NCI-H2171 (cell line): ENCODE measurements around the gene FOXC1.

Source experiments
- DNase-seq: peaks from one replicate; lab custom pipeline; 2025; lab: John Stamatoyannopoulos, UW

Gene FOXC1

DNA sequence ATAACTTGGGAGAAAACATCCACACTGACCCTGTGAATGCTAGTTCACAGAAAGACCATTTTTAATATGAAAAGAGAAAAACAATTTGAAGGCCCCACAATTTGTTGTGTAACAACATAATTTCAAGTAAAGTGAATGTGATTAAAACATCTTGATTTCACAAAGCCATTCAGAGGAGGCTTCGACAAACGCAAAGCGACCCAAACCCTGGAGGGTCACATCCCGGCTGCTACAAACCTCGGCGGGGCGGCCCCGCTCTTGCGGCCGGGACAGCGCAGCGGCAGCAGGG, 14.0 kb downstream of the FOXC1 start:
- no peak for DNase-seq

DNA sequence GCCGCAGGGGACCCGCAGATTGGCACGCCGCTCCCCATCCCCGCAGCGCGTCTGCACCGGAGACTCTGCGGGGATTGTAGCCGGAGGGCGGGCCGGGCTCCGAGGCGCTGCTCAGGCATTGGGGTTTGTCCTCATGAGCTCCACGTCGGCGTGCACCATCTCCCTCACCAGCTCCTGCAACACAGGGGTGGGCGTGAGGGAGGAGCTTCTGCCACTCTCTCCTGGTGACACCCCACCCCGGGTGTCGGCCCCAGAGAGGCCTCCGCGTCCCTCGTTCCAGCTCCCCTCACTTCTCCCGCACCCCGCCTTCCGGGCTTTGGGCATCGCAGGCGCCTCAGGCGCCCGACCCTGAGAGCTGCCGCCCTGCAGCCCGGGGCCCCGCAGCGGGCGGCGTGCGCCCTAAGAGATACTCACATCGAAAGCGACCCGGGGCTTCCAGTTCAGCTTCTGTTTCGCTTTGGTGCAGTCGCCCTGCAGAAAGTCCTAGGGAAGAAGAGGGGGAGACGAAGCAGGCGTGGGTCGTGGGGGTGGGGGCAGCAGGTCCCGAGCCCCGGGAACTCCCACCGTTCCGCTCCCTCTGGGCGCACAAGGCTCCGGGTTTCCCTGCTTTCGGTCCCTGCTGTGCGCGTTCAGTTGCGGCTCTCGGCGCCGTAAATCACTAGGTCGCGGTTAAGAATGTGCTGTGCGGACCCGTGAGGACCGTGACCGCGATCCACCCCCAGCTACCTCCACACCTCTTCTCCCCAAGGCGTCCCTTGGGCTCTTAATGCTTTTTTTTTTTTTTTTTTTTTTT, 14.5 kb downstream of the FOXC1 start:
- no peak for DNase-seq

DNA sequence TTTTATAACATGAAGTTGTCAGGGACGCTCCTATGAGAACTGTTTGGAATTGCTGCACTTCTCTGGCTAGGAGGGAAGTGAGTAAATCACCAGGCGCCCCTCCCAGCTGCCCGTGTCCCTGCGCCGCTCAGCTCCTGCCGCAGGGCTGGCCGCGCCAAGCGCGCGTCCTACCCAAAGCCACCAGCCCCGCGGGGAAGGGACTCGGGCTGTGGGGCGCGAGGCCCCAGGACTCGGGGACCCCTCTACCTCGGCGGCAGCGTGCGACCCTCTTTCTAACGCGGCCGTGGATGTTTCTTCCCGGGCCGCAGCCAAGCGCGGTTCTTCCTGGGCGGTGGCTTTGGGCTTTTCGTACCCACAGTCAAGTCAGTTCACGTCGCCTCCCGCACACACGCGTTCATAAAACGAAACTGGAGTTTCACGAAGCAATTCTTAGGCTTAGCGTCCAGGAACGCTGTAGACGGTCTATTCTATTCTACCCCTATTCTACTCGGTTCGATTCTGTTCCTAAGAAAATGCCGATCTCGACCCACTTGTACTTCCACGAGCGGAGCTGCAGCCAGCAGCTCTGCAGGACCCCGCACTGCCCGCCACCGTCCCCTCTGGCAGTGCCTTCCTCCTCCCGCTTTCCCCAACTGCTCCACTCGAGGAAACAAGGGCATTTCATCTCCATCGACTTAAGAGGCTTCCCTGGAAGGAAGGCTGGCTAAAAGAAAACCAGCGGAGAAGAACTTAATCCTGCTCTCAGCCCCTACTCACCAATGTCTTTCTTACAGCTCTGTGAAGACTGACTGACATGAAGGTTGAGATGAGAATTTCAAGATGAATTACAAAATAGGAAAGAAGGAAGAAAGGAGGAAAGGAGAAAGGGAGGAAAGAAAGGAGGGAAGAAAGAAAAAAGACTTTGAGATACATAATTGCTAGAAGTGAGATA, 15.4 kb downstream of the FOXC1 start:
- DNase-seq = no peak

DNA sequence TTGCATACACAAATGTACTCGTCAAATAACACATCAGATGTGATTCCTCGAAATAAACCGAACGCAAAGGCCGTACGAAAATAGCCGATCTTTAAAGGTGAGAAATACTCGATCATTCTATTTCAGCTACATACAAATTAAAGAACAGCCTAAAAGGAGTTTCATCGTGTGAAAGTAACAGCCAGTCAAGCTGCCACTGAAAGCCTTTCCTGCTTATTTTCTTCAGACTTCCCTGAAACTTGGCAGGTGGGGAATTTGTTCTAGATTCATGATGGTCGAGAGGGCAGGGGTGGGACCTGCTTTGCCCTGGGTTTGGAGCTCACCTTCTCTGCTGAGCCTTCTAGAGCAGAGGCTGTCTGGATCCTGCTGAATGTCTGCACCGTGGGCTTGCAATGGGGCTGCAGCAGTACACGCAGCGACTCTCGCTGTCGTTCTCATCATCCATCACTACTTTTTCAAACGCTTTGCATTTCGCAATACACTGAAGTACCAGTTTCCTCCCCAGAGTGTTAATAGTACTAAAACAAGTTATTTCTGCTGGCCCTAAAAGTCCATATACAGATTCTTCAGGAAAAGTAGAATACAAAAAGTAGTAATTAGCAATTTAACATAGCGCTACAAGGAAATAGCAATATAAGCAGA, 16.2 kb downstream of the FOXC1 start:
- DNase-seq = no peak

DNA sequence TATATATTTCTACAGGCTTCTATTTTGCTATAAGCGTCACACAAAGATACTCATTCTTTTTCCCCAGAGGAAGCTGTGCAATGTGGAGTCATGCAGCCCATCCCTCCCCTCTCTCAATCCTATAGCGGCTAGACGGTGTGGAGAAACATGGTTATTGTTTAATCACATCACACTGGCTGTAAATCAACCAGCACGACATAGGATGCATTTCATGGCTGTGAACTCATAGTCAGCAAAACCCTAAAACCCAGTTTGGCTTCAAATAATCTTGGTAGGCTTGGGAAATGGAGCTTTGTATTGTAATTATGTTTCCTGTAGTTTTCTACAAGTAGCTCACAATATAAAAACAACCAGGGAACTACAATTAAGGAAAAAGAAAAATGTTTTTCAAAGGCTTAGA, 16.8 kb downstream of the FOXC1 start:
- no peak for DNase-seq

DNA sequence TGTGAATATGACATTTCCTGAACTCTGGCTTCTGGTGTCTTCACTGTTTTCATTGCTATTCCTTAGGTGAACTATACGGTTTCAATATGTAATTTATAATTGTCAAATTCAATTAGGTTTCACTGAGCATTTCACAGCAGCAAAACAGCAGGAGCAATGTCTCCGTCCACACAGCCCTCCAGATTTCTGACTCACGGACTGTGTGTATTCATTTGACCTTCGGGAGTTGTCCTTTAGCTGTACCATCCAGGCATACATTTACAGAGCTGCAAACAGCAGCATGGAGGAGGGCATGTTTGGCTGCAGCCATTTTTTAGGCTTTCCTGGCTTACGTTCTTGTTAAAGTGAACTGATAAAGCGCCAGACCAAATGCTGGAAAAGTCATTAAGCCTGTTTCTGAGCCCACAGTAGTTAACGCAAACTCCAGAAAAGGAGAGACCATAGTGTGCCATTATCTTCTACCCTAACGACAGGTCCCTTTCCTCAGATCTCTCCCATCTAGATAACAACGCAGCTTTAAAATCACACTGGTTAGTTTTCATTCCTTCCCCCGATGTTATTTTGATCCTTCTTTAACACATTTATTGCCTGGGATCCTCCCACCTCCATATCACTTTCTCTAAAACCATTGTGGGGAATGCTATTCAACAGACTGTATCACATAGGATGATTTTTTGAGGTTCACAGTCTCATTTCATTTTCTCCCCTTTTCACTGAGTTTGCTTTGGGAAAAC, 18.3 kb downstream of the FOXC1 start:
- no peak for DNase-seq

DNA sequence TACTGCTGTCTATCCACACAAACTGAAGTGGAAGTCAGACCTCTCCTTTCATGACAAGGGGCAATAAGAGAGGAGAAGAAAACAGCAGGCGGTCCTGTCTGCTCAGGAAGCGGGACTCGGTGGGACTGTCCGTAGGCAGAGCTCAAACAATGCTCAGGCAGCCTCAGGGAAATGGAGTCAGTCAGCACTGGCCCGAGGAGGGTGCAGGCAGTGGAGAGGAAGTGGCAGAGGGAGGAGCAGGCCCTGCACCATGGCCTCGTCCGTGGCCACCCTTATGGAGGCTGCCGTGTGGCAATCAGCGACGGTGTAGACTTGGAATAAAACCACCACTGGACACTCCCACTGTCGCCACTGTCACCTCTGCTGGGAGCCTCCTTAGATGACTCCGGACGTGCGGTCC, 19.6 kb downstream of the FOXC1 start:
- DNase-seq = no peak

DNA sequence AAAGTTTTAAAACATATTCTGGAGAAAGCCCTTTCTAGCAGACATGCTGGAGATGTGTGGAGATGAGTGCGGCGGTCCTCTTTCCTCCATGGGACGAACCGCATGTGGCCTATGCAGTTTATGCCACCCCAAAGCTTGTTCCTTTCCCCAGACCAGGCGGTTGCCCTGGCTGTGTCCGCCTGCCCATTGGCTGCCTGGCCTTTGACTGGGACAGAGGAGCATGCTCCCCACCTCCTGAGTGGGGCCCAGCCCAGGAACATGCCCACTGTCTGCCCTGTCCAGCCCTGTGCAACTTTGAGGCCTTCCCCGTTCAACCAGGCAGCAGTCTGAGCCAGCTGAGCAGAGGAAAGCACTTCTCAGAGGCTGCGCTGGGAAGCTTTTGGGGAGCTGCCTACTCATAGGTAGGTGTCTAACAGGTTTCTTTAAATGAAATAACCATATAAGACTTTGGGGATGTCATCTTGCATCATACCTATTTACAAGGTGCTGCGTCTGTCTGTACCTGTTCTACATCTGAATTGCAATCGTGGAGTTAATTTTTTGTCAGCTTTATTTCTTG, 20.6 kb downstream of the FOXC1 start:
- DNase-seq = no peak

DNA sequence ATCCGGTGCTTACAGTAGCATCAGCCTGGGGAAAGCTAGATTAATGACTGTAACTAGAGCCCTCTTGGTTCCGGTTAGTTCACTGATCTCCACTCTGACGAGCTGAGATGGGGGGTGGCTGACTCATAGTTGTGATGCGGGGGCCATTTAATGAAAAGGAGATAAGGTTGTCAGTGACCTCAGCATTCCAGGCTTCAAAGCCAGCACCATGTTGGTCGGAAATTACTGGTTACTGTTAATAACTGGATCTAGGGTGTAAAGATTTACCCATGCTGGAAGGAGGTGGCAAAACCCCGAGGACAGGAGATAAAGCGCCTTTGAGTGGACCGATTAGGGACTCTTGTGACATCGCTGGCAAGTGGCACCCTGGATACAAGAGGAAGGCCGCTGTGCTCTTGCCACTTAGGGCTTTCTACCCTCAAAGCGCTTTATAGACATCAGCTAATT, 21.1 kb downstream of the FOXC1 start:
- DNase-seq = no peak

DNA sequence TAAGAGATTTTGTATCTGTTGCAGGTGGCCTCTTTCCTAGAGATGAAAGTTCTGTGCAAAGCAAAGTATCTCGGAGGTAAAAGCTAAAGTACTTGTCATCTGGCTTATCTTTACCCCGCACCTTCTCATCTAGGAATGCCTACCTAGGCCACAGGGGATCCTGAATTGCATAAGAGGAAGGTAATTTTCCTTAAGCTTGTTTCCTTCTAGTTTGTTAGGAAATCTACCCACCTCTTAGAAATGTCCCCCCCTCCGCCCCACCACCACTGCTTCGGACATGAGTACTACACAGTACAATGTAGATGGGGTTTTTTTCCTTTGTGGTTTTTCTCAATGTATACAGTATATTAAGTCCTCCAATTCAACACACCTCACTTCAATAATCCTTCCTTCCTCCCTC, 21.5 kb downstream of the FOXC1 start:
- no peak for DNase-seq

DNA sequence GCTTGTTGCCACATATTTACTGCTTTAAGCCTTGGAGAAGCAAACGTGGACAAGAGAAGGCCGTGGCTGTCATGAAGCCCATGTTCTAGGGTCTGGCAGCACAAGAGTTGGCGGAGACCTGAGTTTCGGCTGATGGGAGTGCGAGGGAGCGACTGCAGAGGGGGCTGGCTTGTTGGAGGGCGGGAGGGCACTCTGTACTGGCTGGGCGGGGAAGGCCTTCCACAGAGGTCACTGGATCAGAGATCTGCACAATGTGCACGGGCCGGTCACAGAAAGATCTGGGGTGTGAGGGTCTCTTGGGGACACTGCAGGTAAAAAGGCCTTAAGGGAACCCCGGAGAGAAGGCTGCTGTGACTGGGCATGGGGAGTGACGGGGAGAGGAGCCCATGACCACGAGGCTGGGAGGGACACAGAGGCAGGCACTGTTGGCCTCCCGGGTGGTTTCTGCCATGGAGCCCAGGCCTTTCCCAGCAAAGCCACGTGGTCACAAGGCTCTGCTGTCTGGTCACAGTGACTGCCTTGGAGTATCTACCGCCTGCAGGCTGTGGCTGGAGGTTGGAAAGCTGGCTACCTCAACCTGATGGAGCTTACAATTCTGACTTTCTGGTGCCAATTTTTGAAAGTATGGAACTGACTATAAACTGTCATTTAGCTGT, 23.8 kb downstream of the FOXC1 start:
- no peak for DNase-seq

DNA sequence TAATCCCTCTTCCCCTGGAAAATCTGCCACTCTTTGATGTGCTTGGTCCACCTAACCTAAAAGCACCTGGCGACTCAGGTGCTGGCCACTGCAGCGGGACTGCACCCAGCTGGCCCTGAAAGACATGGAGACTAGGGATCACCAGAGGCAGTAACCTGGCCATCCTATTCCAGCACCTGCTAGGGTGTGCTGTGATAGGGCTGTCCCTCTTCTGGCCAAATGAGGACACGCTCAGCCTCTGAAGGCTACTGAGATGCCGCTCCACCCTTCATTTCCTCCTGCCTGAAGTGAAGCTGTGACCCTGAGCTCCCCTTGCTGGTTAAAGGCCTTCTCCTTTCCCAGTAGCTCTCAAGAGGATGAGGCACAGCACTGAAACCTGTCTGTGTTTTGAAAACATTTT, 24.4 kb downstream of the FOXC1 start:
- no peak for DNase-seq

DNA sequence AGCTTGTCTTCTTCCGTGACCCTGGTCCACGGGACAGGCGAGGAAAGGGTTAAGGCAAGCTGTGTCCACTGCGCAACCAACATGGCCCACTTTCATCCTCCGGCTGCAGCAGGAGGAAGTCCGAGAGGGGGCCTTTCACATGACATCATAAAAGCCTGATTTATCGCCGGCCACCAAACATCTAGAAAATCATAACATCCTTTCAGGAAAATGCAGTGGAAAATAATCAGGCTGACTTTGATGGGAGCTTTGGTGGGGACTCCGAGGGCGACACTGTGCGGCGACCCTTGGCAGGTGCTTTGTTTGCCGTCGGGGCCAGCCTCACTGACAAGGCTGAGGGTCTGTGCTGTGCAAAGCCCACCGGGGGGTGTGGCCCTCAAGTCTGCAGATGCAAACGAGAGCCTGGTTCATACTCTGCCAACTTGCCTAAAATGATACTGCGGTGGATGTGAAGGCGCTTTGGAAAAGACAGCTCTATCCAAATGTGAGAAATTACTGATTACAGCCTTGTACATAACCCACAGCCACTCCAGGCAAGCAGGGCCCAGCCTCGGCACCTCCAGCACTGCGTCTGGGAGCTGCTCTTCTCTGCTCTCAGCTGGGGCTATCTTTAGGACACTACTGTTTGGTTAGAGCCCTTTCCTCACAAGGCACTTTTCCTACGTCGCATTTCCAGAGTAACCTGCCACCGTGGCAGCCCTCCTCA, 25.7 kb downstream of the FOXC1 start:
- no peak for DNase-seq

DNA sequence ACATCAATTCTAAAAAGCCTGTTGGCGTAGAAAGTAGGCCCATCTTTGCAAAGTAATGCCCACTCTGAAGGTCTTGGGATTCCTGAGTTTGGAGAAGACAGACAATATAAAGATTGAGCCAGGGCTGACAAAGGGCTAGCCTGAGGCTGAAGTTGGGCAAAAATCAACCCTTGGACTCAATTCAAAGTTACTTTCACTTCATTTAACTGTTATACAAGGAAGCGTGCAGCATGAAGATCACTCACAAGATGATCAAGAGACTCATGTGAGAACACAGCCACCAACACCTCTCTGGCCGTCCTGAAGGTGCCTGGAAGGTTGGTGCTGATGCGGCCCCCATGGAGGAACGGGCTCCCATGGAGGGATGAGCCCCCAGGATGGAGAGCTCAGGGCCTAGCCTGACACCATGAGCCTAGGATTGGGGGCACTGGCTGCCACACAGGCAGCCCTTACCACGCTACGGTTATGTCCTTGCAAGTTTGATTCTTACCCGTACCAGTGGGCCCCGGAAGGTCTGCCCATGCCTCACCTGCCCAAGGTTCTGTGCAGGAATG, 26.6 kb downstream of the FOXC1 start:
- DNase-seq = no peak

DNA sequence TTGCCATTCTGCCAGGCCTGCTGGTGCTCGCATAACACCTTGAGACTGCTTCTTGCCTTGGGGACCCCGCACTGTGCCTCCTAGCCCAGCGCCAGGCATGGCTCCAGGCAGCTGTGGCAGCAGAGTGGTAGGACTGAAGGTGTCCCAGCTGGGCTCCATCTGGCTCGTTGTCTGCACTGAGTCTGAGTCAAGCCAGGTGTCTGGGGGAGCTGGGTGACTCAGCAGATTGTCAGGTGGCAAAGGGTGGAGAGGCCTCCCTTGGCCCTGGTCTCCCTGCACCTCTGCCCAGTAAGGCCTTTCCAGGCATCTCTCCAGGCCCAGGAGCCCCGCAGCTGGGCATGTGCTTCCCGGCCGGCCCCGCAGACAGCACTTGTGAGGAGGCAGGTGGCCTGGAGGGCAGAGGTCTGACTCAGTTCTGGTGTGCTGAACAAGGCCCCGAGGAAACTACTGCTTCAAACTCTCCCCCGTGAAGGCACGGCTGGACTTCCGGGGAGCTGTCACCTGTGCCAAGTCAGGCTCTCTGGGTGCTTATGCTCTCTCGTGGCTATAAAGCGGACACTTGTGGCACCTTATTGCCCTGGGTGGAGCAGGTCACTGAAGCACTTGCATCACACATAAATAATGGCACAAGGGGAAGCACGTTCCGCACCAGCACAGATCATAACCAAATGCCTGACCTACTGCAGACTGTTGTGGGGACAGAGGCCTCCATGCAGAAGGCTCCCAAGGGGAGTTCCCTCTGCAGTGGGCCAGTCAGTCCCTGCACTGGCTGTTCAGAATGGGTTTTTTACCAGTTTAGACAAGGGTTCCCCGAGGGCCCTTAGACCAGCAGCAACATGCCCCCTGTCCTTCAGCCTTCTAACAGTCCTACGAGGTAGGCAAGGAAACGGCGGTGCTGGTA, 27.5 kb downstream of the FOXC1 start:
- peak; percentile 87 for DNase-seq

DNA sequence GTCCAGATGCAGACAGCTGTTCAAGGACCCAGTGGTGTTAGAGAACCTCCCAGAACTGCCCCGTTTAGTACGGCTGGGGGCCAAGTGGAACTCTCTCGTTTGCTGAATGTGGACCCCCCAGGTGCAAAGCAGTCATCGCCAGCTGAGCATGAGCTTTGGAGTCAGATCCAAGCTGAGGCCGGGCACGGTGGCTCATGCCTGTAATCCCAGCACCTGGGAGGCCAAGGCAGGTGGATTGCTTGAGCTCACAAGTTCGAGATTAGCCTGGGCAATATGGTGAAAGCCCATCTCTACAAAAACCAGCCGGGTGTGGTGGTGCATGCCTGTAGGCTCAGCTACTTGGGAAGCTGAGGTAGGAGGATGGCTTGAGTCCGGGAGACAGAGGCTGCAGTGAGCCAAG, 29.7 kb downstream of the FOXC1 start:
- no peak for DNase-seq

DNA sequence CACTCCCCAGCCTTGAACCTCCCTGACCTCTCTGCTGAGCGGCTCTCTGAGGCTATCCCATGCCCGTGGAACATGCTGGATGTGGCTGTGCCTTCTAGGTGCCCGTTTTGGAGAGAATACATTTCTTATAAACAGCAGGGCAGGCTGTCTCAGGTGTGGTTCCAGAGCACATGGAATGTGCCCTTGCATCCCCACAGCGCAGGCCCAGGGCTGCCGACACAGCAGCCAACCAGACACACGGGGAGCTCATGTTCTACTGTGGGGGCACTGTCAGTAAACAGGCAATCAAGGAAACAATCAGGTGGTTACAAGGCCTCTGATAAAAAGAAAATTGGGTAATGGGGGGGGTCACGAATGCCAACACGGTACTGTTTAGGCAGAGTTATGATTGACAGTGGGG, 30.8 kb downstream of the FOXC1 start:
- no peak for DNase-seq

DNA sequence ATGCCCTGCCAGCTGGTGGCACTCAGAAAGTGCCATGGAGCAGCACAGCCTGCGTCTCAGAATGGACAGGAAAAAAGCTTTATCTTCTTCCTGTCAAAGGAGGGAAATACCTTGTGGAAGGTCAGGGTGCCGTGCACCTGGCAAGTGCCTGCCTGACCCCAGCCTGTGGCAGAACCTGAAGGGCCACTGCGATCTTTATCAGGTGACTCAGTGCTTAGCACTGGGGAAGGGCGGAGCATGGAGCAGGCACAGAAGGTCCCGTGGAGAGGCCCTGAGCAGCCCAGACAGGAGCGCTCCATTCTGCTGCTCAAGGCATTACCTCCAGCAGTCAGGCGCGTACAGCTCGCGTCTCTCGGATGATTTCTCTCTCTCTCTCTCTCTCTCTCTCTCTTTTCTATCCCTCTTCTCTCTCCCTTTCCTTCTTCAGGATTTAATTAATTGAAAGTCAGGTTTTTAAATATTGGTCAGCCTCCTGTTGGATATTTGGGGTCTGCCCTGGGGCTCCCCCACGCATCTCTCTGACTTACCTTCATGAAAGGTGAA, 31.7 kb downstream of the FOXC1 start:
- no peak for DNase-seq

DNA sequence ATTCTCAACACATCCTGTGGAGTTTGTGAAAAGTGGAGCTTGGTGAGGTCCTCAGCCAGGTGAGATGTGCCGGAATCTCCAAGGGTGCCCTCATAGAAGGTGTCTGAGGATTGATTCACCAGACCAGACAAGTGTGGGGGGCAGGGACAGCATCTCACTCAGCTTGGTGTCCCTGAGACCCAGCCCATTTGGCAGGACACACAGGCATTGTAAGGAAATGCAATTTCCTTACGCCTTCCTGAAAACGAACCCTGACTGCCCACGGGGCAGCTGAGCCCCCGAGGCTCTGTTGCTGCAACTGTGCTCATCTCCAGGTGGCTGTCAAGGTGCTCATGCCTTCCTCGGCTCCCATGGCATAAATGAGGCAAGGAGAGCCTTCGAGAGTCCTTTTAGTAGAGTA, 33.4 kb downstream of the FOXC1 start:
- no peak for DNase-seq
